Measurements from ENCODE around the gene BEAN1. TPM values are rescaled to one million over a fixed set of nuclear protein-coding genes. Genes with fewer than 3 reads are reported as not detected.

The BEAN1 gene
- polyA plus RNA-seq, 1 donor from 2014 or later = not detected

DNA sequence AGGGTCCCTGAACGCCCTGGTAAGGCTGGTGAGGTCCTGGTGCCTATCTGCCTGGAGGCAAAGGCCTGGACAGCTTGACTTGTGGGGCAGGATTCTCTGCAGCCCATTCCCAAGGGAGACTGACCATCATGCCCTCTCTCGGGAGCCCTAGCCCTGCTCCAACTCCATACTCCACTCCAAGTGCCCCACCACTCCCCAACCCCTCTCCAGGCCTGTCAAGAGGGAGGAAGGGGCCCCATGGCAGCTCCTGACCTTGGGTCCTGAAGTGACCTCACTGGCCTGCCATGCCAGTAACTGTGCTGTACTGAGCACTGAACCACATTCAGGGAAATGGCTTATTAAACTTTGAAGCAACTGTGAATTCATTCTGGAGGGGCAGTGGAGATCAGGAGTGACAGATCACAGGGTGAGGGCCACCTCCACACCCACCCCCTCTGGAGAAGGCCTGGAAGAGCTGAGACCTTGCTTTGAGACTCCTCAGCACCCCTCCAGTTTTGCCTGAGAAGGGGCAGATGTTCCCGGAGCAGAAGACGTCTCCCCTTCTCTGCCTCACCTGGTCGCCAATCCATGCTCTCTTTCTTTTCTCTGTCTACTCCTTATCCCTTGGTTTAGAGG lies 23.5 kb upstream of the BEAN1 start:
- Mint-ChIP-seq H3K36me3 (no peaks in the 10 kb centered on the region), H3K4me3 (no peak overlapping the region), H3K4me1 (peaks cover 4 to 9% (median 9%) of the 10 kb centered on the region in 3 donors), H3K27me3 (peaks cover 38% of the 10 kb centered on the region), H3K27ac (no peak overlapping the region), H3K9me3 (peaks cover 0 to 2% (median 0%) of the 10 kb centered on the region in 3 donors)

DNA sequence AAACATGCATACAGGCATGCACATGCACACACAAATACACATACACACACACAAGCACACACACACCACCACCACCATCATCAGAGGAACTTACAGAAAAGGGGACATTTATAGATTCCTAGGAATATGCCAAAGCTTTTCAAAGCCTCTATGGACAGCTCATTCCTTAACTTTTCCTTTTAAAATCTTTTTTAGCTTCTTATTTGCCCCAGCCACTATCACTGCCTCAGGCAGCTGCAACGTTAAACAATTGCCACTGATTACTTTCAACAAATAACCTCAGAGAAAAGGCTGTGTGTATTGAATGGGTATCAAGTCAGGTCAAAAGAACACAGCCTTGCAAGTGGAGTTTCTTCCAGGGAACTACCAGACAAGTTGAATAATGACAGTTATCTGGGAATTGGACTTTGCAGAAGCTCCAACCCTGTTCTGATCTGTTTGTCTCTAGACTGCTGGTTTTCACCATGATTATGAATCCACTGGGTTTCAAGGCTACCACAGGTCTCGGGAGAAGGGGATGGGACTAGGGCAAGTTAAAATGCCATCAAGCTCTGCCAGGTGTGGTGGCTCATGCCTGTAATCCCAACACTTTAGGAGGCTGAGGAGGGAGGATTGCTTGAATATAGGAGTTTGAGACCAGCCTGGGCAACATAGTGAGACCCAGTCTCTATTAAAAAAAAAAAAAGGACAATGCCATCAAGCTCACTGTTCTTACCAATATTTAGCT lies 21.9 kb upstream of the BEAN1 start:
- Mint-ChIP-seq H3K9me3 (peaks cover 0 to 2% (median 0%) of the 10 kb centered on the region in 3 donors), H3K4me3 (no peak overlapping the region), H3K27ac (no peak overlapping the region), H3K4me1 (peaks cover 4 to 9% (median 9%) of the 10 kb centered on the region in 3 donors), H3K36me3 (no peaks in the 10 kb centered on the region), H3K27me3 (peaks cover 41% of the 10 kb centered on the region)

DNA sequence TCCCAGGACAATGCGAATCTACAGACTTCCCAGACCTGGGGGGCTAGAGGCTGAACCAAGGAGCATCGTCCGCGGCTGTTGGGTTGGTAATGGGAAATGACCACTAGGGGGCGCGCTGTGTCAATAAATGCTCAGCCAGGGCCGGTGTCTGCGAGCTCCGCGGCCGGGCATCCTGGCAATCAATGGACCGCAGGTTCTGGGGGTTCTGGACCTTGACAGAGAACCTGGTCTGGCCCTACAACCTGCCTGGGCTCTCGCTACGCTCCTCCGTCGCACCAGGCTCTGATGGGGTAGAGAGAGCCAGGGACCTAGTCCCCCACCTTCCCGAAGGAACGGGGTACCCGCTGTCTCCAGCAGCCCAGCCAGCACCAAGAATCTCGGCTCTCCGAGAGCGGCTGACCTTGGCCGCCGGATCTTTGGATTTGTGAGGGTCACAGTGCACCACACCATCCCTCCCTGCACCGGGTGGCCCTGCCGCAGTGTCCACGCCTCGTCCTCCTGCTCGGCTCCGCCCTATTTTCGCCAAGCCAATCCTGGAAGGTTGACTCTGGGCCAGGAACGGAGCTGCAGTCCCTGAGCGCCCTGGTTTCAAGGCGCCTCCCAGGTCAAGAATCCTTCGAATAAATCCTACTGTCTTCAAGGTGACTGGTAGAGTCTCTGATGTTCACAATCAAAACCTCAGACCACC lies 20.4 kb upstream of the BEAN1 start:
- peak overlapping the region; percentile 31 to 76 (median 72) for H3K4me3 Mint-ChIP-seq
- H3K4me1 Mint-ChIP-seq = peaks cover 4 to 9% (median 9%) of the 10 kb centered on the region in 3 donors
- no peaks in the 10 kb centered on the region for H3K36me3 Mint-ChIP-seq
- H3K9me3 Mint-ChIP-seq = peaks cover 0 to 2% (median 0%) of the 10 kb centered on the region in 3 donors
- H3K27me3 Mint-ChIP-seq = peaks cover 37% of the 10 kb centered on the region
- peak overlapping the region in 2 of 3 donors; percentile 9 to 39 for H3K27ac Mint-ChIP-seq

DNA sequence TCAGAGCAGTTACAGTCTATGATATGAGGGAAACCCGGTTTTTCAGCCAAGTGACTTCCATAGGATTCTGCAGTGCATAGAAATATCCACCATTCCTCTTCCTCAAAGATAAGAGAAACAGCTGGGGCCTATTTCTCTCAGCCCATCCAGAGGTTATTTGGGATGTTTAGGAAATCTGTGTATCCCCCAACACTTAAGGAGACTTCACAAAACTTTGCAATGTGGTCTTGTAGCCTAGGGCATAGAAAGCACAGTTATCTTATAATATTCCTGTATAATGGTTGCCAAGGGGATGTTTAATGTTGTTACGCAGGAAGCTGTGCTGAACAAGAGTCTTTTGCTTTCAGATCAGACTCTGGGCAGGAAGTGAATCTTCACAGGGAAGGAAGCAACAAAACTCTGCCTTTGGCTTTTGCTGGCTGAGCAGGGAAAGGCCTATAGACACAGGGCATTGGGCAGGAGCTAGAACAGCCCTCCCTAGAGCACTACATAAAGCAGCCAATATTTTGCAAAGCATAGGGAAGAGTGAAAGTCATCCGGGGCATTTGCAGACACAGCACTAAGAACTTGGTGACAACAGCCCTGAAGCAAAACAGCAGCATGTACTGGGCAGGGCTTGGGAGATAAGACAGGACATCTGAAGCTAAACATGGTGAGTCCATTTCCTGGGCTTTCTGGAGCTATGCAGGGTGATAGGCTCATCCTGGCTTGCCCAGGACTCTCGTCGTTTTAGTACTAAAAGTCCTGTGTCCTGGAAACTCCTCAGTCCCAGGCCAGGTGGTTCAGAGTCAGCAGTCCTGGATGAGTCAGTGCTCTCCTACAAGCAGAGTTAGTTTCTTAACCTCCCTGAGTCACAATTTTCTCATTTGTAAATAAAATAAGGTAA lies 18.7 kb upstream of the BEAN1 start:
- Mint-ChIP-seq H3K36me3 (no peaks in the 10 kb centered on the region), H3K4me3 (peak overlapping the region in 1 of 4 donors; percentile 47), H3K9me3 (peaks cover 0 to 3% (median 3%) of the 10 kb centered on the region in 3 donors), H3K27me3 (peaks cover 37% of the 10 kb centered on the region), H3K27ac (no peak overlapping the region), H3K4me1 (peaks cover 4 to 9% (median 9%) of the 10 kb centered on the region in 3 donors)

DNA sequence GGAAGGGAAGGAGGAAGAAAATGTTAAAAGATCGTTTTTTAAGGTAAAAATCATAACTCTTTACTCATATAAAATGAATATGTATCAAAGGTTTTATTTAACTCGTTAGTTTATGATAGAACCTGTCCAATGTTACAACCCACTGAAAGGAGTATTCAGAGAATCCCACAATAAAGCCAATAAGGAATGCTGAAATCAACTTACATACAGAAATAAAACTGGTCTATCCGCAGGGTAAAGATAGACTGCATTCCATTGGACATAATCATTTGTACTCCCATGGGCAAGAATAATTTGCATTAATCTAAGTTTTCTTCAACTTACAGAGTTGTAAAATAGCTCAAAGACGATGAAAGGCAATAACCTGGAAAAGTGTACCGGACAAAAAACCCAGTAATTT lies 17.9 kb upstream of the BEAN1 start:
- Mint-ChIP-seq H3K4me3 (no peak overlapping the region), H3K4me1 (peaks cover 4 to 9% (median 9%) of the 10 kb centered on the region in 3 donors), H3K27me3 (peaks cover 37% of the 10 kb centered on the region), H3K9me3 (peaks cover 1 to 3% (median 3%) of the 10 kb centered on the region in 3 donors), H3K36me3 (no peaks in the 10 kb centered on the region), H3K27ac (no peak overlapping the region)

DNA sequence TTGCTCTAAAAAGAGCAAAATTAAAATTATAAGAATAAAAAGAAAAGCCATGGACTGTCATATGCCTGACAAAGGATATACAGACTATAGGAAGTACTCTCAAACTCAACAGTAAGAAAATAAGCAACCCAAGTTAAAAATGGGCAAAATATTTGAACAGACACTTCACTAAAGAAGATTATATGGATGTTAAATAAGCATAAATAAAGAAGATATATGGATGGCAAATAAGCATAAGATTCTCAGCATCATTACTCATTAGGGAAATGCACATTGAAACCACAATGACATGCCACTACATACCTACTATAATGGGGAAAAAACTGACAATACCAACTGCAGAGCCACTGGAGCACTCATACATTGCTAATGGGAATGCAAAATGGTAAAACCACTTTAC lies 14.9 kb upstream of the BEAN1 start:
- Mint-ChIP-seq H3K36me3 (peaks cover 2% of the 10 kb centered on the region), H3K4me1 (peaks cover 4 to 5% (median 5%) of the 10 kb centered on the region in 3 donors), H3K9me3 (peaks cover 2 to 7% (median 3%) of the 10 kb centered on the region in 3 donors), H3K27me3 (peaks cover 19% of the 10 kb centered on the region), H3K4me3 (no peak overlapping the region), H3K27ac (no peak overlapping the region)

DNA sequence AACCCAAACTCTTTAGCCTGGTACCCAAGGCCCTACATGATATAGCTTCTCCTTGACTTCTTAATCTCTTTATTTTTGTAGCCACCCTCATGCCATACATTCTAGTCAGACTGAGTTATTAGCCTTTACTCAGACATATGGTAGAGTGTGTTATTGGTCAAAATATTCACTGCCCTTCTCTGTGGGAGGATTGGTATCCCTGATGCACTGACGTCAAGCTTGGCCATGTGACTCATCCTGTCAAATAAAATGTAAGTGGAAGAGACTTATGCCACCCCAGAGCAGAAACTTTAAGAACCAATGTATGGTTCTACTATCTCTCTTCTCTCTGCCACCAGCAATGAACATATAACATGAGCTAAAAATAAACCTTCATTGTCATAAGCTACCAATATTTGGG lies 12.2 kb upstream of the BEAN1 start:
- no peak overlapping the region for H3K4me3 Mint-ChIP-seq
- no peak overlapping the region for H3K27ac Mint-ChIP-seq
- peaks cover 17% of the 10 kb centered on the region for H3K27me3 Mint-ChIP-seq
- H3K9me3 Mint-ChIP-seq = peaks cover 2 to 7% (median 3%) of the 10 kb centered on the region in 3 donors
- H3K4me1 Mint-ChIP-seq = peaks cover 3 to 11% (median 10%) of the 10 kb centered on the region in 3 donors
- peaks cover 2% of the 10 kb centered on the region for H3K36me3 Mint-ChIP-seq

DNA sequence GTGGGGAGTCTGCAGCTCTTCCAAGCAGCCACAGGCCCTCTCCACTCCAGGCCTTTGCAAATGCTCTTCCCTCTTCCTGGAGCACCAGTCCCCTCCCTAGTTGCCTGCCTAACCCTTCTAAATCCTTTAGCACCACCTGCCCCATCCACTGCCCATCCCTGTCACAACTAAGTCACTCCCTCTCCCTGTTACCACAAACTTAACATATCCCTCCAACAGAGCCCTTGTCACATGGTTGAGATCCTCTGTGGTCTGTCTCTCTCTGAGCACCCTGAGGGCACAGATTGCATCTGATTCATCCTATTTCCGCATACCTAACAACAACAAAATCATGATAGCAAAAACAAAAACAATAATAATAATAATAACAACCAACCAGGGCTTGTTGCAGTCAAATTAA lies 11.0 kb upstream of the BEAN1 start:
- peak overlapping the region in 1 of 3 donors; percentile 67 for H3K27ac Mint-ChIP-seq
- peaks cover 2% of the 10 kb centered on the region for H3K36me3 Mint-ChIP-seq
- peaks cover 2 to 7% (median 3%) of the 10 kb centered on the region in 3 donors for H3K9me3 Mint-ChIP-seq
- H3K4me3 Mint-ChIP-seq = no peak overlapping the region
- H3K27me3 Mint-ChIP-seq = peaks cover 13% of the 10 kb centered on the region
- H3K4me1 Mint-ChIP-seq = peaks cover 3 to 11% (median 10%) of the 10 kb centered on the region in 3 donors

DNA sequence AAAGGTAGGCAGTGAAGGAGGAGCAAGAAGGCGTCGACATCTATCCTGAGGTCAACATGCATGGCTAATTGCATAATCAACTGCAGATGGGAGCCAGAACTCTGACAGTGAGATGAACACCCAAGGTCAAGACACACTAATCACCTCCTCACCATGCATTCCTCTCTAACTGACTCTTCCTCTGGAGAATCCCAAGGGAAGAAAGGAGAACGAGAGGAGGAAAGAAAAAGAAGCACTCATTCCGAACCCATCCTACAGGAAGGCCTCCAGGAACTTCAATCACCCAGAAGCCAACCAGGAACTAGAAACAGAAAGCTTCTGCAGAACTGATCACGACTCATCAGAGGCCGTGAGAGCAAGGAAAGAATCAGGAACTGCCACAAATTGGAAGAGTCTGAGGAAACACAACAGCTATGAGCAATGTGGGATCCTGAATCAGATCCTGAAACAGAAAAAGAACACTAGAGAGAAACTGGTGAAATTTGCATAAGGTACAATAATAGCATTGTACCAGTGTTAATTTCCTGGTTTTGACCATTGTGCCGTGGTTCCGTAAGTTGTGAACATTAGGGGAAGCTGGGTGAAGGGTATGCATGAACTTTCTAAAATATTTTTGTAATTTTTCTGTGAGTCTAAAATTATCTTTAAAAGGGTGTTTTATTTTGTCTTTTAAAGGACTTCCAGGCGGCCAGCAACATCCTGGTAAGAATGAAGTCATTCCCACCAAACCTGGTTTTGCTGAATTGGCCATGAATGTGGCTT lies 10.0 kb upstream of the BEAN1 start:
- Mint-ChIP-seq H3K36me3 (peaks cover 2% of the 10 kb centered on the region), H3K4me3 (no peak overlapping the region), H3K27ac (no peak overlapping the region), H3K4me1 (peaks cover 3 to 11% (median 10%) of the 10 kb centered on the region in 3 donors), H3K27me3 (peaks cover 11% of the 10 kb centered on the region), H3K9me3 (peaks cover under 1 to 7% (median 2%) of the 10 kb centered on the region in 3 donors)

DNA sequence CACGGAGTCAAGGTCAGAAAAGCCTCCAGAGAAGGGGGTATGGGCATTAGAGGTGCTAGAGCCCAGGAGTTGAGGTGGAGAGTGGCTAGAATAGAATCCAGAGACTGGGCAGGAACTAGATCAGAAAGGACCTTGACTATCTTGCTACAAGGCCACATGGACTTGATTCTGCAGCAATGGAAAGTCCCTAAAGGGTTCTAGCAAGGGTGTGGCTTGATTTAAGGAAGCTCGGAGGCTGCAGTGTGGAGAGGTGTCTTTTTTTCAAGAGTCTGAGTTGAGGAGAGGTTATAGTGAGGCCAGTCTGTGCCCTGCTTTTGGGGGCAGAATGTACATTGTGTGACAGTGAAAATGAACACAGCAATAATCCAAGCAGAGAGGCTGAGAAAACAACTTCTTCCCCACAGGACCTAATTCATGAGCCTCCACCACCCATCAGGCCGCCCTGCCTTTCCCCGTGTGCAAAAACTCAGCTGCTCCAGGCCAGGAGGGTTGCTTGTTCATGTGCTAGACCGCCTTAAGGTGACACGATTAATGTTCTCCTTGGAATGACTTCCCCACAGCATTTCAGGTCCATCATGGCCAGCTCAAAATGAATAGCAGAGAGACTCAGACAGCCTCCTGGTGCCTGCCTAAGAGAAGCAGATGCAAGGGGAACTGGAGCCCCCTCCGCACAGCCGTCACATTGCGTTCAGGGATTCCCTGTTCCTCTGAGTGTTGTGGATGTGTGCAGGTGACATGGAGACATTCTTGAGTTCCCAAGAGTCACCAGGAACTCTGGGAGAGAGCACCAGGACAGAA lies 8.7 kb upstream of the BEAN1 start:
- H3K4me3 Mint-ChIP-seq = peak overlapping the region in 2 of 4 donors; percentile 9 to 54
- peaks cover 2% of the 10 kb centered on the region for H3K36me3 Mint-ChIP-seq
- peak overlapping the region in 1 of 3 donors; percentile 52 for H3K27ac Mint-ChIP-seq
- H3K27me3 Mint-ChIP-seq = peaks cover 16% of the 10 kb centered on the region
- H3K9me3 Mint-ChIP-seq = peaks cover 0 to 7% (median 0%) of the 10 kb centered on the region in 3 donors
- peaks cover 3 to 11% (median 10%) of the 10 kb centered on the region in 3 donors for H3K4me1 Mint-ChIP-seq

DNA sequence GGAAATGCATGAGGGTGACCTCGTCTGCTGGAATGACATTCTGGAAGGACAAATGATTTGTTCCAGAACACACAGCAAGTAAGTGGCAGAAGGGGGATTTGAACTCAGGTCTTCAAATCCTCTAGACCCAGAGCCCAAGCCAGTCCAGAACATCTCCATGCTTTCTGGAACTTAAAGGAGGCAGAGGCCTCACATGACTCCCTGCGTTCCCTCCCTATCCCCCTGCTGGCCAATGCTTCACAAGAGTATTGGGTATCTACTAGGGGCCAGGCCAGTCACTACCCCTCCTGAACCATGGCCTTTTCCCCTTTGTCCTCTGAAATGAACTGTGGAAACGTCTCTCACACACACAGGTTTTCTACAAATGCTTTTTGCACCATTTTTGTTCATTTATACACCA lies 7.6 kb upstream of the BEAN1 start:
- H3K4me3 Mint-ChIP-seq = no peak overlapping the region
- peaks cover 0 to 5% (median 0%) of the 10 kb centered on the region in 3 donors for H3K9me3 Mint-ChIP-seq
- H3K36me3 Mint-ChIP-seq = peaks cover 2% of the 10 kb centered on the region
- H3K4me1 Mint-ChIP-seq = peaks cover 3 to 11% (median 10%) of the 10 kb centered on the region in 3 donors
- peaks cover 14% of the 10 kb centered on the region for H3K27me3 Mint-ChIP-seq
- no peak overlapping the region for H3K27ac Mint-ChIP-seq

DNA sequence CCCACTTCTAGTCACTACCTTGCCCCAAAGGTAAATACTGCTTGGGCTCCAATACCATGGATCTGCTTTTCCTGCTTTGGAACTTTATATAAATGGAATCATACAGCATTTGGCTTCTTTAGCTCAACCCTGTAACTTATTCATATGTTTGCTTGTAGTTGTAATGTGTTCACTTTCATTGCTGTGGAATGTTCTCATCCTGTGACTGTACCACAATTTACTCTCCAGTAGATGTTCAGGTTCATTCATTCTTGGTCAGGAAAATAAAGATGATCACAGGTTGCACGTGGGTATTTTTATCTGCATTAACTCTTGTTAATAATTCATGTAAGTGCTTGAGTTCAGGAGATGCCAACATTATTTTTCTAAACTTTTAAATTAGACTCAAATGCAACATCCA lies 6.7 kb upstream of the BEAN1 start:
- Mint-ChIP-seq H3K9me3 (no peaks in the 10 kb centered on the region), H3K4me3 (no peak overlapping the region), H3K27me3 (peaks cover 20% of the 10 kb centered on the region), H3K27ac (no peak overlapping the region), H3K36me3 (peaks cover 2% of the 10 kb centered on the region), H3K4me1 (peaks cover 3 to 11% (median 10%) of the 10 kb centered on the region in 3 donors)

DNA sequence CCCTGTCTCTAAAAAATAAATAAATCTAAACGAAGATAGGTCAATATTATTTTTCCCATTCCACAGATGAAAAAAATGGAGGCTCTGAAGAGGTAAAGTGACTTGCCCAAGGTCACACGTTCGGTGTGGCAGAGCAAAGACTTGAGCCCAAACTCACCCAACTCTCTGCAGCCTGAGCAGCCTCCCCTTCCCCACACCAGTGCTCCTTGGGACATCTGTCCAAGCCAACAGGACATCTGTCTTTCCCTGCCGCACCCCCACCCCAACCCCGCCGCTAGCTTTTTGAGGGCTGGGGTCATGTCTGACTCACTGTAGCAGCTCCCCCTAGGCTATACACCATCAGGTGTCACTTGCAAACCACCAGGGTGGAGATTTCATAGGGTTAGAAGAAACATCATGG lies 5.2 kb upstream of the BEAN1 start:
- Mint-ChIP-seq H3K27ac (no peak overlapping the region), H3K4me3 (no peak overlapping the region), H3K27me3 (peaks cover 29% of the 10 kb centered on the region), H3K36me3 (no peaks in the 10 kb centered on the region), H3K9me3 (no peaks in the 10 kb centered on the region), H3K4me1 (peaks cover 3 to 12% (median 10%) of the 10 kb centered on the region in 3 donors)
